Vagina (tissue), 2 donors: ENCODE results near the gene TNN.

ENCODE experiments used
- CTCF ChIP-seq, 3 experiments: fragments of 450-650 bp in 2 of 3; fragments of 200-600 bp in 1 of 3; sonication (generic) in 1 of 3; IDR thresholded peaks; one replicate each; pipeline ENCODE4 v1.5.1; 2017 to 2019; ENCODE audit warnings: antibody characterized with exemption in 3 of 3, mild to moderate bottlenecking in 2 of 3, moderate library complexity in 2 of 3
- POLR2A ChIP-seq, 2 donors: fragments of 450-650 bp; IDR thresholded peaks; one replicate each; pipeline ENCODE4 v1.6.1; 2017; ENCODE audit warnings: antibody characterized with exemption in 2 of 2, mild to moderate bottlenecking in 2 of 2, moderate library complexity in 2 of 2
- POLR2AphosphoS5 ChIP-seq, 2 donors: sonication (generic); formaldehyde crosslinking; IDR thresholded peaks; one replicate each; pipeline ENCODE4 v1.9.0; 2017; ENCODE audit warnings: antibody characterized with exemption in 2 of 2, mild to moderate bottlenecking in 2 of 2, low read depth in 1 of 2; ENCODE audit not compliant: insufficient read depth in 1 of 2

- TF ChIP-seq CTCF (IDR thresholded peaks at IDR 0.05), result no peak
- TF ChIP-seq POLR2AphosphoS5 (IDR thresholded peaks at IDR 0.05; ENCODE audit: insufficient read depth in 1 of 2, low read depth in 1 of 2), result peak in 1 of 2 donors; percentile 84
- no peak for TF ChIP-seq POLR2A (IDR thresholded peaks at IDR 0.05)
Measured at GRCh38 chr1:175197531-175197930, 129.9 kb downstream of the TNN start.
